HEK293 (cell line): ENCODE measurements around the gene FANCE.

Experiments used
- CTCF ChIA-PET: fragments of 350-600 bp; formaldehyde crosslinking; extraction: SDS; loops from one replicate; lab custom pipeline; 2021; ENCODE audit warnings: antibody characterized with exemption; lab: Yijun Ruan, JAX
- POLR2A ChIA-PET: fragments of 300-600 bp; formaldehyde crosslinking; extraction: SDS; loops from one replicate; lab custom pipeline; 2020; ENCODE audit warnings: antibody characterized with exemption, inconsistent platforms; lab: Yijun Ruan, JAX
- H3K27ac ChIP-seq: fragments of 200-500 bp; sonication (Bioruptor generic); 2 replicates; pipeline ENCODE4 v1.5.1; 2014; ENCODE audit warnings: low read depth, low read length, control low read depth, inconsistent platforms; ENCODE audit errors: extremely low read depth
- H3K36me3 ChIP-seq, 2 experiments: fragments of 200-500 bp in 1 of 2; sonication (Bioruptor generic) in 1 of 2; 1 replicate in 1 of 2; 2 replicates in 1 of 2; pipeline ENCODE4 v1.5.1; 2014 to 2017; ENCODE audit warnings: inconsistent platforms in 2 of 2, low read length in 2 of 2; ENCODE audit not compliant: control insufficient read depth in 2 of 2, insufficient read depth in 1 of 2
- H3K4me1 ChIP-seq: fragments of 200-500 bp; sonication (Bioruptor generic); 2 replicates; pipeline ENCODE4 v1.5.1; 2014; ENCODE audit warnings: mild to moderate bottlenecking, low read length, inconsistent platforms; ENCODE audit not compliant: control insufficient read depth, insufficient read depth
- H3K4me3 ChIP-seq: 2 replicates; pipeline ENCODE4 v1.5.1; 2011; ENCODE audit warnings: low read depth, mild to moderate bottlenecking, control low read depth, low read length, moderate library complexity
- H3K9me3 ChIP-seq: fragments of 200-500 bp; sonication (Bioruptor generic); 2 replicates; pipeline ENCODE4 v1.5.1; 2014; ENCODE audit warnings: low read depth, low read length, inconsistent platforms; ENCODE audit not compliant: control insufficient read depth, insufficient read depth
- EGR2 ChIP-seq: fragments of 450-650 bp; formaldehyde crosslinking; IDR thresholded peaks from 2 replicates; pipeline ENCODE4 v1.5.1; 2016; ENCODE audit warnings: low read depth, missing biosample characterization, missing genetic modification characterization
- ELK4 ChIP-seq: IDR thresholded peaks from 2 replicates; pipeline ENCODE4 v1.6.1; 2011; ENCODE audit warnings: mild to moderate bottlenecking, low read depth, low read length, borderline replicate concordance
- IKZF3 ChIP-seq: fragments of 450-650 bp; IDR thresholded peaks from 2 replicates; pipeline ENCODE4 v1.5.0; 2018; ENCODE audit warnings: missing biosample characterization, mild to moderate bottlenecking, missing genetic modification characterization, moderate library complexity
- OSR2 ChIP-seq: fragments of 450-650 bp; formaldehyde crosslinking; IDR thresholded peaks from 2 replicates; pipeline ENCODE4 v1.5.1; 2016; ENCODE audit warnings: missing biosample characterization, missing genetic modification characterization
- ZBTB11 ChIP-seq: fragments of 450-650 bp; formaldehyde crosslinking; conservative IDR thresholded peaks from 2 replicates; pipeline ENCODE4 v1.5.1; 2016; ENCODE audit warnings: low read depth, missing biosample characterization, missing genetic modification characterization
- ZNF114 ChIP-seq: fragments of 450-650 bp; formaldehyde crosslinking; IDR thresholded peaks from 2 replicates; pipeline ENCODE4 v1.5.0; 2017; ENCODE audit warnings: missing biosample characterization, missing genetic modification characterization
- ZNF174 ChIP-seq: fragments of 450-650 bp; formaldehyde crosslinking; IDR thresholded peaks from 2 replicates; pipeline ENCODE4 v1.5.0; 2017; ENCODE audit warnings: missing biosample characterization, mild to moderate bottlenecking, missing genetic modification characterization
- ZNF335 ChIP-seq: fragments of 450-650 bp; formaldehyde crosslinking; conservative IDR thresholded peaks from 2 replicates; pipeline ENCODE4 v1.5.1; 2016; ENCODE audit warnings: missing biosample characterization, missing genetic modification characterization
- ZNF549 ChIP-seq: fragments of 450-650 bp; IDR thresholded peaks from 2 replicates; pipeline ENCODE4 v1.5.1; 2018; ENCODE audit warnings: missing biosample characterization, missing genetic modification characterization, mild to moderate bottlenecking, inconsistent platforms, moderate library complexity
- ZNF670 ChIP-seq: fragments of 450-650 bp; formaldehyde crosslinking; IDR thresholded peaks from 2 replicates; pipeline ENCODE4 v1.5.1; 2016; ENCODE audit warnings: missing biosample characterization, missing genetic modification characterization, low read depth
- ZNF677 ChIP-seq: fragments of 450-650 bp; IDR thresholded peaks from 2 replicates; pipeline ENCODE4 v1.5.0; 2018; ENCODE audit warnings: missing biosample characterization, mild to moderate bottlenecking, missing genetic modification characterization, moderate library complexity
- ZNF701 ChIP-seq: fragments of 450-650 bp; formaldehyde crosslinking; IDR thresholded peaks from 2 replicates; pipeline ENCODE4 v1.5.1; 2016; ENCODE audit warnings: missing biosample characterization, missing genetic modification characterization
- ZNF830 ChIP-seq: fragments of 450-650 bp; IDR thresholded peaks from 2 replicates; pipeline ENCODE4 v1.5.0; 2018; ENCODE audit warnings: missing biosample characterization, missing genetic modification characterization, low read depth, mild to moderate bottlenecking, moderate library complexity
- ZSCAN18 ChIP-seq: fragments of 450-650 bp; formaldehyde crosslinking; IDR thresholded peaks from 2 replicates; pipeline ENCODE4 v1.5.1; 2016; ENCODE audit warnings: missing biosample characterization, missing genetic modification characterization
- ZXDB ChIP-seq: fragments of 450-650 bp; formaldehyde crosslinking; IDR thresholded peaks from 2 replicates; pipeline ENCODE4 v1.5.1; 2016; ENCODE audit warnings: missing biosample characterization, missing genetic modification characterization
- TF ChIP-seq, protein P1 (sequence below): fragments of 450-650 bp; formaldehyde crosslinking; IDR thresholded peaks from 2 replicates; pipeline ENCODE4 v1.5.1; 2016; ENCODE audit warnings: missing biosample characterization, missing genetic modification characterization, low read depth

FANCE gene

DNA sequence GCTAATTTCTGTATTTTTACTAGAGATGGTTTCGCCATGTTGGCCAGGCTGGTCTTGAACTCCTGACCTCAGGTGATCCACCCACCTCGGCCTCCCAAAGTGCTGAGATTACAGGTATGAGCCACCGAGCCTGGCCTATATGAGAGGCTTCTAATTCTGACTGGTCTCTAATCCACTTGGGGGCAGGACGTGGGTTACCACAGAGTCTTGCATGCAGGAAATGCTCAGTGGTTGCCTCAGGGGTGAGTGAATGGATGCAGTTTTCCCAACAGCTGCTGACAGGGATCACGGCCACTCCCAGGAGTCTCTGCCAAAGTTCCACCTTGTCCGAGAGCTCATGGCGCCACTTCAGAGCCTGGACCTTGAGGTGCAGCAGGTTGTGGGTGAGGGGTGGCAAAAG is 6.4 kb upstream of the FANCE start (continued):
- no peak for TF ChIP-seq ZBTB11 (tag by site-specific recombination)
- TF ChIP-seq IKZF3 (tag by site-specific recombination) = no peak
- no peak for TF ChIP-seq ZNF114 (tag by site-specific recombination)

- no peak overlapping the region for H3K4me3 ChIP-seq
- no peak overlapping the region for H3K27ac ChIP-seq
- H3K9me3 ChIP-seq = no peaks in the 10 kb centered on the region
- ChIA-PET POLR2A (interaction anchor here (0.6 to 2.4 kb wide), 2 partner anchors 20 to 106 kb away, joined by 3 to 16 read pairs; partner anchors contain the start of gene PPARD), CTCF (interaction anchor here (0.8 to 10.3 kb wide), 20 partner anchors 13 to 292 kb away, joined by 3 to 149 read pairs (median 6); partner anchors contain the start of genes ARMC12, DEF6, PPARD and RPL10A)
- no peaks in the 10 kb centered on the region for H3K36me3 ChIP-seq
- TF ChIP-seq OSR2 (tag by site-specific recombination) = no peak
- TF ChIP-seq ELK4 = no peak
- no peak for TF ChIP-seq ZNF670 (tag by site-specific recombination)
- no peak for TF ChIP-seq ZNF701
- TF ChIP-seq ZNF174 (tag by site-specific recombination) = no peak
- TF ChIP-seq ZSCAN18 (tag by site-specific recombination) = no peak
- TF ChIP-seq, protein P1, sequence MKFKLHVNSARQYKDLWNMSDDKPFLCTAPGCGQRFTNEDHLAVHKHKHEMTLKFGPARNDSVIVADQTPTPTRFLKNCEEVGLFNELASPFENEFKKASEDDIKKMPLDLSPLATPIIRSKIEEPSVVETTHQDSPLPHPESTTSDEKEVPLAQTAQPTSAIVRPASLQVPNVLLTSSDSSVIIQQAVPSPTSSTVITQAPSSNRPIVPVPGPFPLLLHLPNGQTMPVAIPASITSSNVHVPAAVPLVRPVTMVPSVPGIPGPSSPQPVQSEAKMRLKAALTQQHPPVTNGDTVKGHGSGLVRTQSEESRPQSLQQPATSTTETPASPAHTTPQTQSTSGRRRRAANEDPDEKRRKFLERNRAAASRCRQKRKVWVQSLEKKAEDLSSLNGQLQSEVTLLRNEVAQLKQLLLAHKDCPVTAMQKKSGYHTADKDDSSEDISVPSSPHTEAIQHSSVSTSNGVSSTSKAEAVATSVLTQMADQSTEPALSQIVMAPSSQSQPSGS (tag by site-specific recombination) = no peak
- TF ChIP-seq ZNF549 (tag by site-specific recombination) = no peak
- no peak for TF ChIP-seq EGR2 (tag by site-specific recombination)
- TF ChIP-seq ZNF335 = no peak
- TF ChIP-seq ZNF830 (tag by site-specific recombination) = no peak
- TF ChIP-seq ZXDB (tag by site-specific recombination) = no peak
- no peak for TF ChIP-seq ZNF677 (tag by site-specific recombination)
- peaks cover 7% of the 10 kb centered on the region for H3K4me1 ChIP-seq
Observed at GRCh38 chr6:35448191-35448590, 3.9 kb upstream of the FANCE start.
